A549 (cell line): ENCODE measurements around the gene ZNF407.

Experiments used
- CBX2 ChIP-seq: fragments of 200-600 bp; sonication (generic); IDR thresholded peaks from 2 replicates; pipeline ENCODE4 v1.6.1; 2016; ENCODE audit warnings: low read depth, mild to moderate bottlenecking, borderline replicate concordance
- E2F6 ChIP-seq: IDR thresholded peaks from 2 replicates; pipeline ENCODE4 v1.6.1; 2012; ENCODE audit warnings: low read depth, borderline replicate concordance
- MYC ChIP-seq: IDR thresholded peaks from 2 replicates; pipeline ENCODE4 v1.6.1; 2012; ENCODE audit warnings: mild to moderate bottlenecking, inconsistent platforms, low read length, improper control_type of control experiment, borderline replicate concordance
- POLR2A ChIP-seq: IDR thresholded peaks from 2 replicates; pipeline ENCODE4 v1.6.1; 2012; ENCODE audit warnings: mild to moderate bottlenecking, low read length
- RAD21 ChIP-seq, 2 experiments: fragments of >200 bp in 1 of 2; sonication (Bioruptor Twin) in 1 of 2; formaldehyde crosslinking in 1 of 2; IDR thresholded peaks in 1 of 2; conservative IDR thresholded peaks in 1 of 2; 2 replicates in 1 of 2; 3 replicates in 1 of 2; pipeline ENCODE4 v1.6.1; 2012 to 2018; ENCODE audit warnings: inconsistent platforms in 1 of 2
- RCOR1 ChIP-seq: fragments of 150-350 bp; IDR thresholded peaks from 2 replicates; pipeline ENCODE4 v1.6.1; 2014; ENCODE audit warnings: antibody characterized with exemption, low read length, low read depth
- REST ChIP-seq: fragments of 200-600 bp; sonication (generic); IDR thresholded peaks from 2 replicates; pipeline ENCODE4 v1.6.1; 2016; ENCODE audit warnings: antibody characterized with exemption, mild to moderate bottlenecking, moderate library complexity
- RFX5 ChIP-seq: fragments of 450-650 bp; IDR thresholded peaks from 2 replicates; pipeline ENCODE4 v1.7.1; 2014; ENCODE audit warnings: antibody characterized with exemption, mild to moderate bottlenecking, moderate library complexity
- TF ChIP-seq, protein P1 (sequence below): fragments of >200 bp; sonication (Bioruptor Twin); formaldehyde crosslinking; IDR thresholded peaks from 3 replicates; pipeline ENCODE4 v1.5.1; 2016

DNA sequence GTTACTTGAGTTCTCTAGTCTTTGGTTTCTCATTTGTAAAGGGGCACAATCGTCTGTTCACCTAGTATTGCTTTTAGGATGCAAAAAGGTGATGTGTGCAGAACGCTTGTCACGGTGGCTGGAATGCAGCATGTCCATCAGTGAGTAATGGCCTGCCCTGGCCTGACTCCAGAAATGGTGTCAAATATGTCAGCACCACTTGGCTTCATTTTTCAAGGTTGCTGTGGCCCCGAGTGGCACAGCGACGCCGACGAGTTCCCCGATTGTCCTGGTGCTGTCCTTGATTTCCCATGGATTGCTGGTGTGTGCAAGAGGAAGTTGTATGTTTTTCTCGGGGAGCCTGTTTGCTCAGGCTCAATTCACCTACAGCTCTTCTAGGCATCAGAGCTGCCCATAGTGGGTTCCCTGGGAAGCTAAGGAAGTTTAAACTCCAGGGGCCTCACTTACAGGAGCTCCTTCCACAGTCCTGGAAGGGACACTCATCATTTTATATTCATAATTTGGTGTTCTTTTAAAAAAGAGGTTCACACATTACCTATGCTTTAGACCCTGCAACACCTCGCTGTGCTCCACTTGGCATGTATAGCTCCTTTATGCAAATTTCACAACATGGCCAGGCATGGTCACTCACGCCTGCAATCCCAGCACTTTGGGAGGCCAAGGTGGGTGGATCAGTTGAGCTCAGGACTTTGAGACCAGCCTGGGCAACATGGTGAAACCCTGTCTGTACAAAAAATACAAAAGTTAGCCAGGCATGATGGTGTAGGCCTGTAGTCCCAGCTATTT lies 25.6 kb upstream of the ZNF407 start:
- no peak for TF ChIP-seq POLR2A
- TF ChIP-seq, protein P1, sequence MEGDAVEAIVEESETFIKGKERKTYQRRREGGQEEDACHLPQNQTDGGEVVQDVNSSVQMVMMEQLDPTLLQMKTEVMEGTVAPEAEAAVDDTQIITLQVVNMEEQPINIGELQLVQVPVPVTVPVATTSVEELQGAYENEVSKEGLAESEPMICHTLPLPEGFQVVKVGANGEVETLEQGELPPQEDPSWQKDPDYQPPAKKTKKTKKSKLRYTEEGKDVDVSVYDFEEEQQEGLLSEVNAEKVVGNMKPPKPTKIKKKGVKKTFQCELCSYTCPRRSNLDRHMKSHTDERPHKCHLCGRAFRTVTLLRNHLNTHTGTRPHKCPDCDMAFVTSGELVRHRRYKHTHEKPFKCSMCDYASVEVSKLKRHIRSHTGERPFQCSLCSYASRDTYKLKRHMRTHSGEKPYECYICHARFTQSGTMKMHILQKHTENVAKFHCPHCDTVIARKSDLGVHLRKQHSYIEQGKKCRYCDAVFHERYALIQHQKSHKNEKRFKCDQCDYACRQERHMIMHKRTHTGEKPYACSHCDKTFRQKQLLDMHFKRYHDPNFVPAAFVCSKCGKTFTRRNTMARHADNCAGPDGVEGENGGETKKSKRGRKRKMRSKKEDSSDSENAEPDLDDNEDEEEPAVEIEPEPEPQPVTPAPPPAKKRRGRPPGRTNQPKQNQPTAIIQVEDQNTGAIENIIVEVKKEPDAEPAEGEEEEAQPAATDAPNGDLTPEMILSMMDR, result no peak
- TF ChIP-seq REST, result no peak
- no peak for TF ChIP-seq CBX2
- no peak for TF ChIP-seq RAD21 (conservative IDR thresholded peaks at IDR 0.05 in 1 of 2, IDR thresholded peaks at IDR 0.05 in 1 of 2)
- no peak for TF ChIP-seq RCOR1
- no peak for TF ChIP-seq RFX5
- TF ChIP-seq E2F6, result no peak
- no peak for TF ChIP-seq MYC
